H9 (cell line): Measurements from ENCODE around the gene EML4. TPM values are rescaled to one million over a fixed set of nuclear protein-coding genes. Genes with fewer than 3 reads are reported as not detected.

Experiments
- DNase-seq: peaks from one replicate; pipeline ENCODE4 v3.0.0-alpha.2; 2017
- H2AFZ ChIP-seq: one replicate; pipeline ENCODE4 v1.6.1; 2013; ENCODE audit warnings: mild to moderate bottlenecking, low read length, control low read depth, moderate library complexity
- H2AK5ac ChIP-seq: 2 replicates; pipeline ENCODE4 v1.6.1; 2013; ENCODE audit warnings: low read length, control low read depth, mixed read lengths; ENCODE audit not compliant: insufficient read length
- H2BK120ac ChIP-seq: one replicate; pipeline ENCODE4 v1.6.1; 2013; ENCODE audit warnings: low read depth, mild to moderate bottlenecking, low read length, control low read depth, inconsistent platforms; ENCODE audit not compliant: poor library complexity, severe bottlenecking
- H2BK12ac ChIP-seq: 2 replicates; pipeline ENCODE4 v1.6.1; 2013; ENCODE audit warnings: low read length, control low read depth, mixed read lengths, low read depth; ENCODE audit not compliant: insufficient read length
- H2BK15ac ChIP-seq: 2 replicates; pipeline ENCODE4 v1.6.1; 2013; ENCODE audit warnings: low read depth, low read length, control low read depth
- H2BK20ac ChIP-seq: one replicate; pipeline ENCODE4 v1.6.1; 2013; ENCODE audit warnings: low read depth, mild to moderate bottlenecking, low read length, control low read depth, inconsistent platforms; ENCODE audit not compliant: poor library complexity, severe bottlenecking
- H2BK5ac ChIP-seq: 2 replicates; pipeline ENCODE4 v1.6.1; 2013; ENCODE audit warnings: low read length, control low read depth, mixed read lengths; ENCODE audit not compliant: insufficient read length
- H3K14ac ChIP-seq: 2 replicates; pipeline ENCODE4 v1.6.1; 2013; ENCODE audit warnings: low read length, control low read depth; ENCODE audit not compliant: insufficient read depth
- H3K18ac ChIP-seq: 2 replicates; pipeline ENCODE4 v1.6.1; 2013; ENCODE audit warnings: low read depth, mild to moderate bottlenecking, mixed read lengths, low read length, control low read depth; ENCODE audit not compliant: insufficient read length
- H3K23ac ChIP-seq: 2 replicates; pipeline ENCODE4 v1.6.1; 2013; ENCODE audit warnings: low read length, control low read depth, mixed read lengths, low read depth; ENCODE audit not compliant: insufficient read length
- H3K23me2 ChIP-seq: 2 replicates; pipeline ENCODE4 v1.6.1; 2013; ENCODE audit warnings: low read depth, mild to moderate bottlenecking, mixed read lengths, low read length, control low read depth; ENCODE audit not compliant: insufficient read length, poor library complexity, severe bottlenecking
- H3K27ac ChIP-seq: 2 replicates; pipeline ENCODE4 v1.5.1; 2013; ENCODE audit warnings: low read length, control low read depth, mixed read lengths, low read depth; ENCODE audit not compliant: insufficient read length
- H3K27me3 ChIP-seq: 2 replicates; pipeline ENCODE4 v1.6.1; 2013; ENCODE audit warnings: low read length, control low read depth, inconsistent platforms; ENCODE audit not compliant: insufficient read depth
- H3K4ac ChIP-seq: 2 replicates; pipeline ENCODE4 v1.6.1; 2013; ENCODE audit warnings: low read depth, mild to moderate bottlenecking, control low read depth, inconsistent platforms, low read length, moderate library complexity
- H3K4me1 ChIP-seq: 2 replicates; pipeline ENCODE4 v1.6.1; 2013; ENCODE audit warnings: low read length, control low read depth, inconsistent platforms; ENCODE audit not compliant: insufficient read depth
- H3K4me2 ChIP-seq: 2 replicates; pipeline ENCODE4 v1.6.1; 2013; ENCODE audit warnings: low read length, control low read depth, mixed read lengths; ENCODE audit not compliant: insufficient read length, insufficient read depth
- H3K56ac ChIP-seq: 2 replicates; pipeline ENCODE4 v1.6.1; 2013; ENCODE audit warnings: low read depth, mild to moderate bottlenecking, mixed read lengths, low read length, control low read depth; ENCODE audit not compliant: insufficient read length
- H3K79me1 ChIP-seq: 2 replicates; pipeline ENCODE4 v1.6.1; 2013; ENCODE audit warnings: low read depth, mild to moderate bottlenecking, moderate library complexity, low read length, control low read depth, inconsistent platforms; ENCODE audit not compliant: insufficient read depth, poor library complexity, severe bottlenecking
- H3K79me2 ChIP-seq: 2 replicates; pipeline ENCODE4 v1.6.1; 2013; ENCODE audit warnings: low read length, control low read depth, inconsistent platforms; ENCODE audit not compliant: insufficient read depth
- H3K9ac ChIP-seq: 2 replicates; pipeline ENCODE4 v1.6.1; 2013; ENCODE audit warnings: low read length, control low read depth, mixed read lengths; ENCODE audit not compliant: insufficient read length; ENCODE audit errors: extremely low read depth
- H3K9me3 ChIP-seq: one replicate; pipeline ENCODE4 v1.6.1; 2013; ENCODE audit warnings: low read depth, low read length, inconsistent platforms; ENCODE audit not compliant: control insufficient read depth
- H3T11ph ChIP-seq: one replicate; pipeline ENCODE4 v1.6.1; 2013; ENCODE audit warnings: mild to moderate bottlenecking, low read length, control low read depth, inconsistent platforms
- H4K20me1 ChIP-seq: one replicate; pipeline ENCODE4 v1.6.1; 2013; ENCODE audit not compliant: control insufficient read depth, insufficient read length, insufficient read depth
- H4K5ac ChIP-seq: 2 replicates; pipeline ENCODE4 v1.6.1; 2013; ENCODE audit warnings: low read depth, mild to moderate bottlenecking, mixed read lengths, low read length, control low read depth; ENCODE audit not compliant: insufficient read length
- H4K8ac ChIP-seq: replicated peaks from 2 replicates; pipeline ENCODE4 v1.6.1; 2013; ENCODE audit warnings: low read length, control low read depth, mixed read lengths, low read depth; ENCODE audit not compliant: insufficient read length
- H4K91ac ChIP-seq: 2 replicates; pipeline ENCODE4 v1.6.1; 2013; ENCODE audit warnings: low read depth, mild to moderate bottlenecking, moderate library complexity, mixed read lengths, low read length, control low read depth; ENCODE audit not compliant: insufficient read length
- H3K27ac Mint-ChIP-seq, 3 experiments: 2 replicates in 2 of 3; 3 replicates in 1 of 3; pipeline ENCODE4 v1.8.0; 2020 to 2021; ENCODE audit warnings: mixed read lengths in 3 of 3, mild to moderate bottlenecking in 1 of 3, moderate library complexity in 1 of 3
- H3K27me3 Mint-ChIP-seq: 2 replicates; pipeline ENCODE4 v1.8.0; 2021; ENCODE audit warnings: low read depth, mild to moderate bottlenecking, moderate library complexity, mixed read lengths
- H3K36me3 Mint-ChIP-seq, 3 experiments: 2 replicates in 2 of 3; 3 replicates in 1 of 3; pipeline ENCODE4 v1.8.0; 2020 to 2021; ENCODE audit warnings: low read depth in 3 of 3, mixed read lengths in 3 of 3; ENCODE audit not compliant: insufficient read depth in 1 of 3
- H3K4me1 Mint-ChIP-seq, 2 experiments: 2 replicates each; pipeline ENCODE4 v1.8.0; 2020; ENCODE audit warnings: mixed read lengths in 2 of 2
- H3K4me3 Mint-ChIP-seq, 2 experiments: 2 replicates in 1 of 2; 3 replicates in 1 of 2; pipeline ENCODE4 v1.8.0; 2020 to 2021; ENCODE audit warnings: mild to moderate bottlenecking in 2 of 2, mixed read lengths in 2 of 2, moderate library complexity in 1 of 2
- H3K9me3 Mint-ChIP-seq, 2 experiments: 2 replicates in 1 of 2; 3 replicates in 1 of 2; pipeline ENCODE4 v1.8.0; 2020; ENCODE audit warnings: mild to moderate bottlenecking in 2 of 2, mixed read lengths in 2 of 2, moderate library complexity in 1 of 2
- WGBS: extraction: QIAGEN DNeasy Blood & Tissue Kit; methylation state at CpG from one replicate; pipeline ENCODE4 v1.1.7; 2013; ENCODE audit warnings: missing lambda C conversion rate, low lambda C conversion rate, mixed read lengths; ENCODE audit not compliant: insufficient read length; ENCODE audit errors: extremely low coverage; 5-methylcytosine and 5-hydroxymethylcytosine counted together
- total RNA-seq: library from RNA; stranded (reverse); gene quantifications from 2 replicates; pipeline ENCODE4 v1.2.1, GENCODE V29; 2021
- TF ChIP-seq, protein P1 (sequence below): fragments of 200-600 bp; sonication (generic); conservative IDR thresholded peaks from 3 replicates; pipeline ENCODE4 v1.8.0; 2021; ENCODE audit warnings: antibody characterized with exemption, mild to moderate bottlenecking

EML4 gene
- total RNA-seq, 1 experiment from 2014 or later = 68.6 TPM

DNA sequence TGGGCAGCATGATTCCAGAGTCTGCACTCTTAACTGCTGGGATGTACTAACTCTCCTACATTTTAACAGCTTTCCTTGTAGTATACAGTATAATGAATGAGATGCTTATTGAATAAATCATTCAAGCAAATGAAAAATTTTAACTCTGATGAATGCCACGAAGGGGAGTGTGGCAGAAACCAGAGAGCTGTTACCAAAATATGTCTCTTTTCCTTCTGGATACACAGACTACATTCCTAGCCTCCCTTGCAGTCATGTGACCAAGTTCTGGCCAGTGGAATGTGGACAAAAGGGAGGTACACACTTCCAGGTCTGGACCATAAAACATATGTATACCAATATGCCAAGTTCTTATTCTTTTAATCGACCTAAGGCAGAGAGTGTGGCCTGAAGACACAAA is 1.7 kb upstream of the EML4 start:
- Mint-ChIP-seq H3K4me1 (peaks cover 0 to 11% of the 10 kb centered on the region in 2 experiments; a peak in 3 of 4 replicates), H3K4me3 (no peak overlapping the region), H3K27me3 (peaks cover 3% of the 10 kb centered on the region; the same call in 1 of the 2 replicates), H3K36me3 (no peaks in the 10 kb centered on the region), H3K27ac (no peak overlapping the region), H3K9me3 (no peaks in the 10 kb centered on the region)
- no peak overlapping the region for H2BK12ac ChIP-seq
- TF ChIP-seq, protein P1, sequence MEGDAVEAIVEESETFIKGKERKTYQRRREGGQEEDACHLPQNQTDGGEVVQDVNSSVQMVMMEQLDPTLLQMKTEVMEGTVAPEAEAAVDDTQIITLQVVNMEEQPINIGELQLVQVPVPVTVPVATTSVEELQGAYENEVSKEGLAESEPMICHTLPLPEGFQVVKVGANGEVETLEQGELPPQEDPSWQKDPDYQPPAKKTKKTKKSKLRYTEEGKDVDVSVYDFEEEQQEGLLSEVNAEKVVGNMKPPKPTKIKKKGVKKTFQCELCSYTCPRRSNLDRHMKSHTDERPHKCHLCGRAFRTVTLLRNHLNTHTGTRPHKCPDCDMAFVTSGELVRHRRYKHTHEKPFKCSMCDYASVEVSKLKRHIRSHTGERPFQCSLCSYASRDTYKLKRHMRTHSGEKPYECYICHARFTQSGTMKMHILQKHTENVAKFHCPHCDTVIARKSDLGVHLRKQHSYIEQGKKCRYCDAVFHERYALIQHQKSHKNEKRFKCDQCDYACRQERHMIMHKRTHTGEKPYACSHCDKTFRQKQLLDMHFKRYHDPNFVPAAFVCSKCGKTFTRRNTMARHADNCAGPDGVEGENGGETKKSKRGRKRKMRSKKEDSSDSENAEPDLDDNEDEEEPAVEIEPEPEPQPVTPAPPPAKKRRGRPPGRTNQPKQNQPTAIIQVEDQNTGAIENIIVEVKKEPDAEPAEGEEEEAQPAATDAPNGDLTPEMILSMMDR = no peak
- H2BK15ac ChIP-seq = no peak overlapping the region
- WGBS = no CpG with 5 or more reads among the region's 2 CpGs
- H3K9me3 ChIP-seq = no peaks in the 10 kb centered on the region
- H3K79me2 ChIP-seq = peaks cover 11% of the 10 kb centered on the region; the same call in 1 of the 2 replicates
- H3K56ac ChIP-seq = no peak overlapping the region
- H3K4me2 ChIP-seq = no peak overlapping the region
- no peak overlapping the region for H3K4ac ChIP-seq
- DNase-seq = no peak
- H3K14ac ChIP-seq = no peak overlapping the region
- no peak overlapping the region for H2AFZ ChIP-seq
- H3K27ac ChIP-seq = no peak overlapping the region
- H4K20me1 ChIP-seq = no peaks in the 10 kb centered on the region
- H2AK5ac ChIP-seq = no peak overlapping the region
- no peaks in the 10 kb centered on the region for H3K27me3 ChIP-seq
- H3K23ac ChIP-seq = no peak overlapping the region
- no peak overlapping the region for H3T11ph ChIP-seq
- no peak overlapping the region for H2BK20ac ChIP-seq
- H4K8ac ChIP-seq = no peak overlapping the region
- H4K5ac ChIP-seq = no peak overlapping the region
- H3K23me2 ChIP-seq = peaks cover 9% of the 10 kb centered on the region
- H3K79me1 ChIP-seq = no peaks in the 10 kb centered on the region
- H3K9ac ChIP-seq = no peak overlapping the region
- no peaks in the 10 kb centered on the region; the same call in 1 of the 2 replicates for H3K4me1 ChIP-seq
- H2BK120ac ChIP-seq = no peak overlapping the region
- no peak overlapping the region for H3K18ac ChIP-seq
- H2BK5ac ChIP-seq = no peak overlapping the region
- no peak overlapping the region for H4K91ac ChIP-seq
